ENCODE results near the gene STT3A.

Gene STT3A

DNA sequence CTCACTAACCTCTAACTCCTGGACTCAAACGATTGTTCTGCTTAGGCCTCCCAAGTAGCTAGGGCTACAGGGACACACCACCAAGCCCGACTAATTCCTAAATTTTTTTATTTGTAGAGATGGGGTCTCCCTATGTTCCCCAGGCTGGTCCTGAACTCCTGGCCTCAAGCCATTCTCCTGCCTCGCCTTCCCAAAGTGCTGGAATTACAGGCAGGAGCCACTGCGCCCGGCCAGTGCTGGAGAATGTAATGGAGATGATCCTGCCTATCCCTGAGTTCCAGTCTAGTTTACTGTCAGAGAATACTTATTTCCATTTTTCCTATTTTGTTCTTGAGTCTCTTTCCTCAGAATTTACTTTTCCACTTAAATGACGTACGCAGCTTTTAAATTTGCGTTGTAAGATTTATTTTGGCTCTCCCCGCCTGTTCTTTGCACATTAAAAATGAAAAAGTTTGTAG lies 32.1 kb downstream of the STT3A start, which contains the start of gene CHEK1:
TSS of gene CHEK1 (plus strand) at position 408 of the 458 bp plus-strand sequence. CDS start 1,606 bp downstream, outside the sequence.
- no peak for DNase-seq (ENCODE audit: low read depth)
- TF ChIP-seq, protein P1, sequence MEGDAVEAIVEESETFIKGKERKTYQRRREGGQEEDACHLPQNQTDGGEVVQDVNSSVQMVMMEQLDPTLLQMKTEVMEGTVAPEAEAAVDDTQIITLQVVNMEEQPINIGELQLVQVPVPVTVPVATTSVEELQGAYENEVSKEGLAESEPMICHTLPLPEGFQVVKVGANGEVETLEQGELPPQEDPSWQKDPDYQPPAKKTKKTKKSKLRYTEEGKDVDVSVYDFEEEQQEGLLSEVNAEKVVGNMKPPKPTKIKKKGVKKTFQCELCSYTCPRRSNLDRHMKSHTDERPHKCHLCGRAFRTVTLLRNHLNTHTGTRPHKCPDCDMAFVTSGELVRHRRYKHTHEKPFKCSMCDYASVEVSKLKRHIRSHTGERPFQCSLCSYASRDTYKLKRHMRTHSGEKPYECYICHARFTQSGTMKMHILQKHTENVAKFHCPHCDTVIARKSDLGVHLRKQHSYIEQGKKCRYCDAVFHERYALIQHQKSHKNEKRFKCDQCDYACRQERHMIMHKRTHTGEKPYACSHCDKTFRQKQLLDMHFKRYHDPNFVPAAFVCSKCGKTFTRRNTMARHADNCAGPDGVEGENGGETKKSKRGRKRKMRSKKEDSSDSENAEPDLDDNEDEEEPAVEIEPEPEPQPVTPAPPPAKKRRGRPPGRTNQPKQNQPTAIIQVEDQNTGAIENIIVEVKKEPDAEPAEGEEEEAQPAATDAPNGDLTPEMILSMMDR (IDR thresholded peaks at IDR 0.05; ENCODE audit: insufficient read depth, low read depth, low read length, missing control alignments) = no peak
- peak within 1 kb of the TSS; percentile 87 for H3K4me3 ChIP-seq (ENCODE audit: low read length)

DNA sequence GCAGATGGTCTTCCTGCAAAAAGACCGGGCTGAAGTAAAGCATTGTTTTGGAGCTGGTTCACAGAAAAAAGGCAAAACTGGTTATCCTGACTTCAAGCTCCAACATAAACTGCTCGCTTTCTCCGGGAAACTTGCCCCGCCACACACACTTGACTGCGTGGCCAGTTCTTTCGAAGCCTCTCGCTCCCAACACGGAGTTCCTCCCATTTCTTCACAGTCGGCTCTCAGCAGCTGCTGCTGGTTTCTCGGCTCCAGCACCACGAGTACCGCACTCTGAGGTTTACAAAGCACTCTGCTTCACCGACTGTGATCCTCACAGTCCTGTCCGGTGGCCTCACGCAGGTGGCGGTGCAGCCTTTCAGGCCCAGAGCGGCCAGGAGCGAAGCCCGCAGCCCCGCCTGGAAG lies 32.6 kb downstream of the STT3A start:
- peak overlapping the region; percentile 87 for H3K4me3 ChIP-seq (ENCODE audit: low read length)
- DNase-seq (ENCODE audit: low read depth) = no peak
- TF ChIP-seq, protein P1 (IDR thresholded peaks at IDR 0.05; ENCODE audit: insufficient read depth, low read depth, low read length, missing control alignments) = no peak

DNA sequence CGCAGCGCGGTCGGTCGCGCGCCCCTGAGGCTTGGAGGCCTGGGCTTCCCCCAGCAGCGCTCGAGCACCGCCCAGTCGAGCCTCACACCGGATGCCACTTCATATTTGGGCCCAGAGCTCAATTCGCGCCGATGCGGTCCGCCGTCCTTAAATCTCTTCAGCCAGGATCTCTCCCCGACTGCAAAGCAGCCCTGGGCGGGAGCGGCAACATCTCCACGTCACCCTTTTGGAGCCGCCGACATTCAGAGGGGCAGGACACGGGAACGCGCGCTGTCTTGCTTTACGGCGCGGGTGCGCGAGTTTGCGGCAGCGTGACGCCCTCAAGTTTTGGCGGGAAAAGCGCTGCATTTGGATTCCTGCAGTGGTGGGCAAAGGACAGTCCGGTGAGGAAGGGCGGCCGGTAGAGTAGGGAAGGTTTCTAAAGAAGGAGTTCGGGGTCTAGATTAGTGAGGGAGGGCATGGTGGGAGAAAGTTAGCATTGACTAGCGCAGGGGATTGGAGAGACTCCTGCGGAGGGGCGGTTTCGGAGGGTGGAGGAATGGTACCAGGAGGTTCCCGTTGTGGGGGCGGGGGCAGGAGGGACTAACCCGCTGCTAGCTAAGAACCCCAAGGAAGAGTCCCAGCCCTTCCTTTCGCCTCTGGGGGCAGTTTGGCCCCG lies 33.1 kb downstream of the STT3A start:
- TF ChIP-seq, protein P1 (IDR thresholded peaks at IDR 0.05; ENCODE audit: insufficient read depth, low read depth, low read length, missing control alignments) = no peak
- DNase-seq (ENCODE audit: low read depth) = peak; percentile 92
- peak overlapping the region; percentile 87 for H3K4me3 ChIP-seq (ENCODE audit: low read length)

DNA sequence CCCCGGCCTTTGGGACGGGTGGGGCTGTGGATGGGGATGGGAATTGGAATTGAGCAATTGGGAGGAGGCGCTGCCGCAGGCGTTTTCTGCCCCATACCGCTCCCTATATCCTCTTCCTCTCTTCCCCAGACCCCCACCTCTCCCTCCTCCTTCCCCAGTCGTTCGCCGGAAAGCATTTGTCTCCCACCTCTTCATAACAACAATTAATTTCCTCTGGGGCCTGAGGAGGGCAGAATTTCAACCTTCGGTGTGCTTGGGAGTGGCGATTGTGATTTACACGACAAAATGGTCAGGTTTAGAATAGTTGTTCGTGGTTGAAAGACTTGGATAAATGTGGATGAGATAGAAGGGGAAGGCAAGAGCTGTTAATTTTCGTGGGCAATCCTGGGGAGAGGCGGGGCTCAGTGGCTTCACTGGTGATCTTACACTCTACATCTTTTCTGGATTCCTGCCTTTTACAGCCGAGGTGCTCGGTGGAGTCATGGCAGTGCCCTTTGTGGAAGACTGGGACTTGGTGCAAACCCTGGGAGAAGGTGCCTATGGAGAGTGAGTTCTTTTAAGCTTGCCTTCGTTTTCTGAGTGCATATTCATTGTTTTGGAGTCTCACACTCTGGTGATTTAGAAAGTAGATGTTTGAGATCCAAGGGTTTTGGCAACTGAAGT lies 33.8 kb downstream of the STT3A start:
- TF ChIP-seq, protein P1 (IDR thresholded peaks at IDR 0.05; ENCODE audit: insufficient read depth, low read depth, low read length, missing control alignments) = peak; percentile 39
- peak overlapping the region; percentile 87 for H3K4me3 ChIP-seq (ENCODE audit: low read length)
- DNase-seq (ENCODE audit: low read depth) = no peak

DNA sequence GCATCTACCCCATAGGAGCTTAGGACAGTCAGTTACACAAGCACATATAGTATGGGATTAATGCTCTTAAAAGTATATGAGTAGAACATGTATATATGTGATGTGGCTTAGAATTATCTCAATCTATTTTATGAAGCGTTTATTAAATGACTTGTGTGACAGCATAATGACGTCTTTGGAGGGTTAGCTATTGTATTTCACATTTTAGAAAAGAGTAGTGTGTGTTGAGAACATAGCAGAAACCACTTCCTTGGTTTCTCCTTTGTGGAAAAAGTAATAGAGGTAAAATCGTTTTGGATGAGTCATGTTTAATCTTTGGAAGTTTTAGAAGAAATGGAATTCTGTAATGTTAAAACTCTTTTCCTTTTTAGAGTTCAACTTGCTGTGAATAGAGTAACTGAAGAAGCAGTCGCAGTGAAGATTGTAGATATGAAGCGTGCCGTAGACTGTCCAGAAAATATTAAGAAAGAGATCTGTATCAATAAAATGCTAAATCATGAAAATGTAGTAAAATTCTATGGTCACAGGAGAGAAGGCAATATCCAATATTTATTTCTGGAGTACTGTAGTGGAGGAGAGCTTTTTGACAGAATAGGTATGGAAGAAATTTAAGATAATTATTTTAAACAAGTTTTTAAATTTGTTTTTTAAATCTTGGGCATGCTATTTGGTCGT lies 34.7 kb downstream of the STT3A start:
- DNase-seq (ENCODE audit: low read depth) = no peak
- peak overlapping the region; percentile 87 for H3K4me3 ChIP-seq (ENCODE audit: low read length)
- TF ChIP-seq, protein P1 (IDR thresholded peaks at IDR 0.05; ENCODE audit: insufficient read depth, low read depth, low read length, missing control alignments) = no peak

DNA sequence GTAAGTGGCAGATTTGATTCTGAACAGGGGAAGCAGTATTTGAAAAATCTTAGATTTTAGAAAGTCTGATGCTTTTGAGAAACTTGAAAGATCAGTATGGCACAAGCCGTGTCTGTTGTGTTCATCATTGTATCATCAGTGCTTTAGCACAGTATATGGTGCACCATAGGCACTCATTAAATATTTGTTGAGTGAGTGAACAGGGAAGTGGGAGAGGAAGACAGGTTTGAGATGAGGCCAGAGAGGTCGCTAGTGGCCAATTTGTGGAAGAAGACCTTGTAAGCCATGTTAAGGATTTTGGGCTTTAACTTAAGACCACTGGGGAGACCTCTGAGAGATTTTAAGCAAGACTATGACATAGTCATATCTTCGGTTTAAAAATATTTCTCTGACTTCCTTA lies 45.2 kb downstream of the STT3A start:
- DNase-seq (ENCODE audit: low read depth) = no peak
- H3K4me3 ChIP-seq (ENCODE audit: low read length) = no peak overlapping the region
- TF ChIP-seq, protein P1 (IDR thresholded peaks at IDR 0.05; ENCODE audit: insufficient read depth, low read depth, low read length, missing control alignments) = no peak
